Stimulated activated CD8-positive, alpha-beta memory T cell treated with anti-CD3 and anti-CD28 coated beads, Interleukin-15, amount 100 ng/mL, for 24 hours (primary cell): Measurements from ENCODE around the gene TMEM185B.
"Not testable (repeated sequence)": the region's sequence is repeated elsewhere in the genome, so short reads cannot be mapped to it uniquely, and the experiment has no call there.

Source experiments
- DNase-seq: peaks from one replicate; pipeline ENCODE4 v3.0.0-alpha.2; 2020; ENCODE audit warnings: low read depth

TMEM185B gene

GRCh38 chr2:120251078-120251477 is 27.9 kb upstream of the TMEM185B start:
- DNase-seq: no peak

- no peak for DNase-seq
These were observed 27.4 kb upstream of the TMEM185B start for GRCh38 chr2:120250640-120251039.

- no peak for DNase-seq
These were observed 24.7 kb upstream of the TMEM185B start for GRCh38 chr2:120247851-120248250.

- no peak for DNase-seq
These were observed 23.5 kb upstream of the TMEM185B start for GRCh38 chr2:120246546-120247300.

- no peak for DNase-seq
These were observed 22.5 kb upstream of the TMEM185B start for GRCh38 chr2:120245520-120246332.

GRCh38 chr2:120244656-120245519 is 21.7 kb upstream of the TMEM185B start:
- DNase-seq: no peak

- DNase-seq: no peak
These were observed 20.8 kb upstream of the TMEM185B start for GRCh38 chr2:120243875-120244553.

- DNase-seq: no peak
These were observed 20.0 kb upstream of the TMEM185B start for GRCh38 chr2:120243211-120243610.

GRCh38 chr2:120241684-120242083 is 18.5 kb upstream of the TMEM185B start:
- no peak for DNase-seq

GRCh38 chr2:120240901-120241429 is 17.8 kb upstream of the TMEM185B start:
- no peak for DNase-seq

- no peak for DNase-seq
These were observed 16.5 kb upstream of the TMEM185B start for GRCh38 chr2:120239488-120240287.

- no peak for DNase-seq
These were observed 15.7 kb upstream of the TMEM185B start for GRCh38 chr2:120238728-120239487.

GRCh38 chr2:120237491-120237902 is 14.3 kb upstream of the TMEM185B start:
- DNase-seq: no peak

GRCh38 chr2:120236791-120237190 is 13.6 kb upstream of the TMEM185B start:
- no peak for DNase-seq

GRCh38 chr2:120236316-120236715 is 13.1 kb upstream of the TMEM185B start:
- no peak for DNase-seq

GRCh38 chr2:120235681-120236080 is 12.5 kb upstream of the TMEM185B start:
- no peak for DNase-seq

- not testable (repeated sequence) for DNase-seq
These were observed 12.0 kb upstream of the TMEM185B start for GRCh38 chr2:120235158-120235557.

GRCh38 chr2:120233292-120233691 is 10.1 kb upstream of the TMEM185B start:
- DNase-seq: no peak

- no peak for DNase-seq
These were observed 8.9 kb upstream of the TMEM185B start for GRCh38 chr2:120231974-120232635.
